HepG2 (cell line): ENCODE results near the gene BLOC1S1. TPM values are rescaled to one million over a fixed set of nuclear protein-coding genes. Genes with fewer than 3 reads are reported as not detected.

Experiments used
- ATAC-seq: fragments of 200-7000 bp; cut with Tn5 transposase; 3 replicates; pipeline ENCODE4 v1.9.1; 2020; ENCODE audit warnings: mild to moderate bottlenecking, moderate library complexity
- BruUV-seq: library from RNA; stranded (reverse); fragments of 400-500 nt; replicated peaks from 2 replicates; lab custom pipeline; 2021; lab: Mats Ljungman, UMichigan
- CTCF ChIA-PET: fragments of 300-600 bp; formaldehyde crosslinking; extraction: SDS; loops from one replicate; lab custom pipeline; 2021; ENCODE audit warnings: low total read pairs, inconsistent platforms, low intra/inter-chr PET ratio; lab: Yijun Ruan, JAX
- POLR2A ChIA-PET: fragments of 350-600 bp; sonication (Branson Sonifier 250); formaldehyde crosslinking; loops from one replicate; lab custom pipeline; 2020; ENCODE audit warnings: antibody characterized with exemption, inconsistent platforms; lab: Yijun Ruan, JAX
- DNase-seq: peaks from one replicate; pipeline ENCODE4 v3.0.0-alpha.2; 2015; ENCODE audit warnings: low spot score
- FAIRE-seq: peaks from 3 replicates; lab custom pipeline; 2011; peaks lifted over from hg19 to GRCh38; lab: Jason Lieb, UNC
- H2AFZ ChIP-seq: one replicate; pipeline ENCODE4 v1.6.1; 2011; ENCODE audit warnings: low read length, inconsistent platforms
- H3K27ac ChIP-seq: fragments of 300-600 bp; 3 replicates; pipeline ENCODE4 v1.8.0; 2011; ENCODE audit warnings: mixed run types, mild to moderate bottlenecking, mixed read lengths, low read length, inconsistent platforms; ENCODE audit not compliant: insufficient read depth; ENCODE audit errors: extremely low read length
- H3K27me3 ChIP-seq, 2 experiments: fragments of 200-600 bp in 1 of 2; 2 replicates in 1 of 2; 3 replicates in 1 of 2; pipeline versions ENCODE4 v1.6.0 to v1.8.0; 2011; ENCODE audit warnings: low read length in 2 of 2, mild to moderate bottlenecking in 2 of 2, moderate library complexity in 2 of 2, inconsistent platforms in 1 of 2; ENCODE audit not compliant: insufficient read depth in 2 of 2, control insufficient read depth in 1 of 2
- H3K36me3 ChIP-seq, 2 experiments: fragments of 200-600 bp in 1 of 2; replicated peaks in 1 of 2; 2 replicates in 1 of 2; 3 replicates in 1 of 2; pipeline versions ENCODE4 v1.5.1 to v1.8.0; 2011; ENCODE audit warnings: low read length in 2 of 2, inconsistent platforms in 1 of 2; ENCODE audit not compliant: insufficient read depth in 2 of 2, control insufficient read depth in 1 of 2
- H3K4me1 ChIP-seq: 2 replicates; pipeline ENCODE4 v1.5.1; 2012; ENCODE audit warnings: low read length, inconsistent platforms; ENCODE audit not compliant: insufficient read depth
- H3K4me2 ChIP-seq: 2 replicates; pipeline ENCODE4 v1.6.0; 2011; ENCODE audit warnings: low read depth, low read length, inconsistent platforms
- H3K4me3 ChIP-seq, 3 experiments: fragments of 200-600 bp in 1 of 3; sonication (generic), shearing (Covaris generic) in 1 of 3; replicated peaks in 1 of 3; 2 replicates each; pipeline ENCODE4 v1.5.1; 2011 to 2016; ENCODE audit warnings: low read length in 3 of 3, inconsistent platforms in 2 of 3, low read depth in 2 of 3, mild to moderate bottlenecking in 2 of 3, control low read depth in 1 of 3, mixed read lengths in 1 of 3; ENCODE audit not compliant: insufficient read depth in 1 of 3
- H3K79me2 ChIP-seq: one replicate; pipeline ENCODE4 v1.6.1; 2011; ENCODE audit warnings: low read length, inconsistent platforms; ENCODE audit not compliant: insufficient read depth
- H3K9ac ChIP-seq: 2 replicates; pipeline ENCODE4 v1.6.0; 2011; ENCODE audit warnings: mild to moderate bottlenecking, low read depth, low read length, inconsistent platforms; ENCODE audit not compliant: insufficient read depth
- H3K9me3 ChIP-seq: 2 replicates; pipeline ENCODE4 v1.5.1; 2012; ENCODE audit warnings: mild to moderate bottlenecking, low read length
- H4K20me1 ChIP-seq: 2 replicates; pipeline ENCODE4 v1.6.0; 2011; ENCODE audit warnings: inconsistent platforms, mild to moderate bottlenecking, low read length, moderate library complexity; ENCODE audit not compliant: insufficient read depth
- ARID4A ChIP-seq: sonication (generic); formaldehyde crosslinking; IDR thresholded peaks from 2 replicates; pipeline ENCODE4 v1.5.0; 2020; ENCODE audit warnings: mild to moderate bottlenecking, missing genetic modification reagents, borderline replicate concordance
- ATF7 ChIP-seq, 2 experiments: fragments of 450-650 bp in 1 of 2; sonication (generic) in 1 of 2; formaldehyde crosslinking in 1 of 2; IDR thresholded peaks; 2 replicates each; pipeline versions ENCODE4 v1.4.0 to v1.6.1; 2016 to 2020; ENCODE audit warnings: antibody characterized with exemption in 1 of 2, mild to moderate bottlenecking in 1 of 2, missing genetic modification reagents in 1 of 2
- CREB1 ChIP-seq, 2 experiments: fragments of 450-650 bp in 1 of 2; IDR thresholded peaks; 2 replicates each; pipeline ENCODE4 v1.6.1; 2016 to 2017; ENCODE audit warnings: control low read depth in 1 of 2, mild to moderate bottlenecking in 1 of 2, missing compliant biosample characterization in 1 of 2, missing genetic modification characterization in 1 of 2
- DMAP1 ChIP-seq: IDR thresholded peaks from 2 replicates; pipeline ENCODE4 v1.6.1; 2016
- ELF3 ChIP-seq: IDR thresholded peaks from 2 replicates; pipeline ENCODE4 v1.6.1; 2016; ENCODE audit warnings: missing genetic modification reagents, missing compliant biosample characterization
- PAX8 ChIP-seq: sonication (generic); formaldehyde crosslinking; IDR thresholded peaks from 2 replicates; pipeline ENCODE4 v1.8.0; 2022; ENCODE audit warnings: mild to moderate bottlenecking, missing genetic modification reagents, borderline replicate concordance
- SKI ChIP-seq: fragments of 450-650 bp; IDR thresholded peaks from one replicate; pipeline ENCODE4 v1.6.1; 2018; ENCODE audit warnings: mild to moderate bottlenecking; ENCODE audit not compliant: partially characterized antibody
- TARDBP ChIP-seq: sonication (generic); formaldehyde crosslinking; IDR thresholded peaks from 2 replicates; pipeline ENCODE4 v1.8.0; 2022; ENCODE audit warnings: mild to moderate bottlenecking, missing genetic modification reagents
- TFAP4 ChIP-seq: sonication (generic); IDR thresholded peaks from 2 replicates; pipeline ENCODE4 v1.6.1; 2016; ENCODE audit warnings: low read depth, borderline replicate concordance
- ZC3H13 ChIP-seq: sonication (generic); formaldehyde crosslinking; IDR thresholded peaks from 2 replicates; pipeline ENCODE4 v1.8.1; 2023; ENCODE audit warnings: mild to moderate bottlenecking, missing genetic modification reagents, moderate library complexity
- WGBS: methylation state at CpG from one replicate; pipeline ENCODE4 v1.1.6; 2017; ENCODE audit warnings: low lambda C conversion rate; 5-methylcytosine and 5-hydroxymethylcytosine counted together
- in situ Hi-C: cut with HindIII; loops from 2 replicates; pipeline ENCODE4 v1.10.0; 2017; ENCODE audit warnings: low pct_unique_long_range_greater_than_20kb; ENCODE audit not compliant: extremely low pct_ligation_motif_present
- intact Hi-C: fragments of 100-400 bp; cut with micrococcal nuclease; formaldehyde crosslinking; loops from one replicate; pipeline ENCODE4 v1.10.0; 2022; ENCODE audit not compliant: unreplicated experiment
- polyA plus RNA-seq, 8 experiments: library from polyadenylated mRNA; depleted of rRNA in 3 of 8; stranded (reverse) in 7 of 8; unstranded in 1 of 8; fragments of >200 nt; fragmentation: Illumina TruSeq in 4 of 8; extraction: Trizol in 4 of 8; gene quantifications; 2 replicates each; pipeline versions ENCODE4 v1.2.1 to v1.2.3, GENCODE V29; 2011 to 2016; ENCODE audit warnings: low read depth in 4 of 8, missing spikeins in 1 of 8, mixed read lengths in 1 of 8; ENCODE audit not compliant: insufficient read depth in 1 of 8
- total RNA-seq, 5 experiments: library from RNA; depleted of rRNA; stranded (reverse); fragments of >200 nt; fragmentation: Illumina TruSeq; extraction: Trizol; gene quantifications; 2 replicates each; pipeline ENCODE4 v1.2.3, GENCODE V29; 2016; ENCODE audit warnings: low read depth in 1 of 5

The BLOC1S1 gene
- total and polyA plus RNA-seq, 2 of the 13 experiments (the other 11 are each of a cell fraction or from before 2014, with no cell fraction given): 55.1 to 95.3 TPM

- ATAC-seq: no peak
These were observed 11.7 kb upstream of the BLOC1S1 start for GRCh38 chr12:55703901-55704761.

GRCh38 chr12:55704824-55705718, 10.8 kb upstream of the BLOC1S1 start:
- Histone ChIP-seq H3K36me3 (no peaks in the 10 kb centered on the region), H3K27ac (no peak overlapping the region), H3K4me3 (no peak overlapping the region), H3K9ac (no peak overlapping the region), H4K20me1 (no peaks in the 10 kb centered on the region), H3K4me1 (peaks cover 78% of the 10 kb centered on the region), H2AFZ (no peak overlapping the region), H3K9me3 (no peaks in the 10 kb centered on the region), H3K79me2 (no peaks in the 10 kb centered on the region), H3K27me3 (peaks cover 4 to 54% of the 10 kb centered on the region in 2 experiments; a peak in 4 of 5 replicates), H3K4me2 (no peak overlapping the region)
- intact Hi-C loops: no loop called here
- ATAC-seq (peak; percentile 68), FAIRE-seq (peak; percentile 74), DNase-seq (peak; percentile 68)
- POLR2A ChIA-PET: interaction anchor here (1.0 to 3.4 kb wide), 4 partner anchors 11 to 24 kb away, joined by 3 to 14 read pairs (median 5); partner anchors contain the start of genes BLOC1S1, CD63 and RDH5
- in situ Hi-C loops: no loop called here
- CTCF ChIA-PET: no interaction called here
- WGBS: 29% methylated on average over 9 of the region's 9 CpGs
- no TSS peak for BruUV-seq
- no peak for TF ChIP-seq TARDBP (CRISPR knock-in tag)
- TF ChIP-seq PAX8: no peak
- no peak for TF ChIP-seq ARID4A (CRISPR knock-in tag)
- no peak for TF ChIP-seq ELF3 (CRISPR knock-in tag)
- TF ChIP-seq TFAP4: peak; percentile 77

More at GRCh38 chr12:55703901-55704761, 11.7 kb upstream of the BLOC1S1 start:
- no peak for FAIRE-seq
- TF ChIP-seq ATF7 (IDR thresholded peaks at IDR 0.05) (peak; percentile 62), ATF7 (CRISPR knock-in tag; IDR thresholded peaks at IDR 0.05) (no peak), DMAP1 (no peak), CREB1 (IDR thresholded peaks at IDR 0.05) (peak; percentile 86), CREB1 (CRISPR knock-in tag; IDR thresholded peaks at IDR 0.05) (no peak), ZC3H13 (CRISPR knock-in tag) (no peak), SKI (no peak)
- TF ChIP-seq, all 625 proteins: peak for 2
- no TSS peak for BruUV-seq
- in situ Hi-C loops (no loop called here), intact Hi-C loops (no loop called here)
- no peak overlapping the region for H3K4me2 ChIP-seq
- CTCF ChIA-PET: no interaction called here
- H2AFZ ChIP-seq: no peak overlapping the region
- H3K4me3 ChIP-seq: no peak overlapping the region
- POLR2A ChIA-PET: interaction anchor here (1.0 to 3.4 kb wide), 3 partner anchors 11 to 23 kb away, joined by 3 to 14 read pairs (median 4); partner anchors contain the start of gene BLOC1S1
- no peaks in the 10 kb centered on the region for H3K9me3 ChIP-seq
- no peaks in the 10 kb centered on the region for H3K79me2 ChIP-seq
- H4K20me1 ChIP-seq: no peaks in the 10 kb centered on the region
- no peak overlapping the region for H3K9ac ChIP-seq
- 51% methylated on average over 6 of the region's 6 CpGs for WGBS
- no peaks in the 10 kb centered on the region for H3K36me3 ChIP-seq
- H3K27ac ChIP-seq: no peak overlapping the region
- H3K27me3 ChIP-seq: peaks cover 6 to 47% of the 10 kb centered on the region in 2 experiments; a peak in 4 of 5 replicates
- H3K4me1 ChIP-seq: peaks cover 87% of the 10 kb centered on the region
- no peak for DNase-seq
